HG03108 (cell line): Measurements from ENCODE around the gene SLBP.

Source experiments
- ATAC-seq: cut with Tn5 transposase; IDR thresholded peaks from one replicate; pipeline ENCODE4 v1.9.1; 2021; ENCODE audit warnings: moderate library complexity; ENCODE audit not compliant: unreplicated experiment

SLBP gene

DNA sequence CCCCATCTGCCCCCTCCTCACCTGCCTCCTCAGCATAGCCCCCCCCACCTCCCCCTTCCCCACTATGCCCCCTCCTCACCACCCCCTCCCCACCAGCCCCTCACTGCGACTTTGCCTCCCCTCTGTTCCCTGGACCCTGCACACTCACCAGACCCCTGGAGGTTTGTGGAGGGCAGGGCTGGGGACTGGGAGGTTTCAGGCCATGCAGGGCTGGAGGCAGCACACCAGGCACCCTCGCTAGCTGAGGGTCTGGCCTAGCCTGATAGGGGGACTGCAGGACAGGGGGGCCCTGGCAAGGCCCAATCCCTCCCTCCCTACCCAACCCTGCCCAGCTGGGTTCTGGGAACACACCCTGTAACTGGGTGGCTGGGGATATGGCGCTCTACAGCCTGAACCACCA is 37.3 kb upstream of the SLBP start:
- no peak for ATAC-seq

GRCh38 chr4:1748465-1748995 is 36.4 kb upstream of the SLBP start:
- ATAC-seq = no peak

DNA sequence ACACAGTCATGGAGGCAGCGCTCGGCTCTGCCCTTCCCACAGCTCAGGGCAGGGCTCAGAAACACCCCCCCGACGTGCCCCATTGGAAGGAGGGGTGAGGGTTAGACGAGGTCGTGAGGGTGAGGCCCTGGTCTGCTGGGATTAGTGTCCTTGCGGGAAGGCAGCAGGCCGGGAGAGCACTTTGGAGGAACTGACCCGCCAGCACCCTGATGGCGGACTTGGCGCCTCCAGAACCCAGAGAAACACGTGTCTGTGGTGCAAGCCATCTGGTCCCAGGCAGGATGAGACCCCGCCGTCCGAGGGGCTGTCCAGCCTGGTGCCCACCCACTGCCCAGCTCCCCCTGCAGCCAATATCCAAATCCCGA is 35.5 kb upstream of the SLBP start:
- ATAC-seq = no peak

- no peak for ATAC-seq
These were observed 34.9 kb upstream of the SLBP start for GRCh38 chr4:1746919-1747602.

DNA sequence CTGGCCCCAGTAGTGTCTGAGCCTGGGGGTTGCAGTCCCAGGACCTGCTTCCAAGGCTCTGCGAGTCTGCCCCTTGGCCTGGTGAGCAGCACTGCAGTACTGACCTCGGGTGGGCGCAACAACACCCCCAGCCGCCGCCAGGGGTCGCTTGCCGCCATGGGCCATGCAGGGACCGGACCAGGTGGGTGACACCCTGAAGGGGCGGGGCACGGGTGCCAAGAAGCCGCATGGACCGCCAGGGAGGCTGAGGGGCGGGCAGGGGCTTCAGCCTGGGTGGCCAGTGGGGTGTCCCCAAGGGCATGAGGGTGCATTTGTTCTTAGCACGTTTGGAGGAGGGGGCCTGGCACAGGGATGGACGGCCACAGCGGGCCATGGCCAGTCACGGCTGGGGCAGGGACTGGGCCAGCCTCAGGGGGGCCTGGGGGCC is 34.2 kb upstream of the SLBP start:
- no peak for ATAC-seq

DNA sequence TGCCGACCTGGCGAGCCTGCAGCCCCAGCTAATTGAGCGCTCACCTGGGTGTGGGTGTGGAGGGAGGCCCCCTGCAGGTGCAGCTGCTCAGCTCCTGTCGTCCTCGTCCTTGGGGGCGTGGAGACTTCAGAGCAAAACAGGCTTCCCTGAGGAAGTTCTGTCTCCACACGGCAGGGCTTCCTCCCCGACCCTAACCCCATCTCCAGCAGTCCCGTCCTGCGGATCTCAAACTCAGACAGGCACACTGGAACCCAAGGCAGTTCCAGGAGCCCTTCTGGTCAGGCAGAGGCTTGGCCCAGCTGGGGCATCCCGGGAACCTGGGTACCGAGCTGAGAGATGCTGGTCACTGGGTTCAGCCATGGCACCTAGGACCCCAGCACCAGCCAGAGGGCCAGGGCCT is 33.6 kb upstream of the SLBP start:
- ATAC-seq = no peak

DNA sequence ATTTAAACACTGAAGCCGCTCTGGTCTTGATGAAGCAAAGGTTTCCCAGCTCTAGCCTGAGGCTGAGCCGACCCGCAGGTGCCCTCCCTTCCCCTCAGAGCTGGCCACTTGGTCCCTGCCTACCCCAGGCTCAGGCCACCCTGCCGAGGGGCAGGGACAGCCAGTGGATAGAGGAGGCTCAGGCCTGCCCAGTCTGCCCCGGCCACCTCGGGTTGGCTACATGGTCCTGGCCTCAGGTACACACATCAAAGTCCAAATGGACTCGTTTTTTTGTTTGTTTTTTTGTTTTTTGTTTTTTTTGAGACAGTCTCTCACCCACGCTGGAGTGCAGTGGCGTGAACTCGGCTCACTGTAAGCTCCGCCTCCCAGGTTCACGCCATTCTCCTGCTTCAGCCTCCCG is 33.0 kb upstream of the SLBP start:
- no peak for ATAC-seq

DNA sequence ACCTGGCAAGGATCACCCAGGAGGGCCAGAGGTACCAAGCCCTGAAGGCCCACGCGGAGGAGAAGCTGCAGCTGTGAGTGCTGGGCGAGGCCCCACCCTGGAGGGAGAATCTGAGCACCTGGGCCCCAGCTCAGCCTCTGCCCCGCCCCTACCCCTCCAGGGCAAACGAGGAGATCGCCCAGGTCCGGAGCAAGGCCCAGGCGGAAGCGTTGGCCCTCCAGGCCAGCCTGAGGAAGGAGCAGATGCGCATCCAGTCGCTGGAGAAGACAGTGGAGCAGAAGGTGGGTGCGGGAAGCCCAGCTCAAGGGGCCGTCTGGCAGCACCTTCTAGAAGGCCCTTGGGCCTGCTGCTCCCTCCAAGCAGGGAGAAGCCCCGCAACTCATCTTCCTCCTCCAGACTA is 32.4 kb upstream of the SLBP start:
- ATAC-seq = no peak

GRCh38 chr4:1743975-1744374 is 31.9 kb upstream of the SLBP start:
- ATAC-seq = no peak

DNA sequence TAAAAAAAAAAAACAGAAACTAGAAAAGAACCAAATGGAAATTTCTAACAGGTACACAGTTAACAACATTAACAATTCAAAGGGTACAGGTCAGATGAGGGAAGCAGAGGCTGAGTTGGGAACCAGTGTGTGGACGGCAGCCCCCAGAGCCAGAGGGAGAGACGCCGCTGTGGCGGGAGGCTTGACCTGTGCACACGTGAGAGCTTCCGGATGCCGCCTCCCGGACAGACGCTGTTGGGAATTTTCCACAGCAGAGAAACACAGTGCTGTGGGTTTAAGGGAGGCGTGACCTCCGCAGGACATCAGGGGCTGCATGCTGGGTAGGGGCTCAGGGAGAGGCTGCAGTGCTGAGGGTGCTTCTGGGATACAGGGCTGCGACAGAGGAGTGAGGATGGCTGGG is 31.4 kb upstream of the SLBP start:
- no peak for ATAC-seq

GRCh38 chr4:1741208-1741607 is 29.1 kb upstream of the SLBP start:
- no peak for ATAC-seq

- no peak for ATAC-seq
These were observed 28.0 kb upstream of the SLBP start for GRCh38 chr4:1740021-1740545.

GRCh38 chr4:1739358-1739757 is 27.2 kb upstream of the SLBP start:
- no peak for ATAC-seq

- ATAC-seq = no peak
These were observed 26.3 kb upstream of the SLBP start for GRCh38 chr4:1738410-1738809.

- ATAC-seq = no peak
These were observed 25.5 kb upstream of the SLBP start for GRCh38 chr4:1737666-1738065.

DNA sequence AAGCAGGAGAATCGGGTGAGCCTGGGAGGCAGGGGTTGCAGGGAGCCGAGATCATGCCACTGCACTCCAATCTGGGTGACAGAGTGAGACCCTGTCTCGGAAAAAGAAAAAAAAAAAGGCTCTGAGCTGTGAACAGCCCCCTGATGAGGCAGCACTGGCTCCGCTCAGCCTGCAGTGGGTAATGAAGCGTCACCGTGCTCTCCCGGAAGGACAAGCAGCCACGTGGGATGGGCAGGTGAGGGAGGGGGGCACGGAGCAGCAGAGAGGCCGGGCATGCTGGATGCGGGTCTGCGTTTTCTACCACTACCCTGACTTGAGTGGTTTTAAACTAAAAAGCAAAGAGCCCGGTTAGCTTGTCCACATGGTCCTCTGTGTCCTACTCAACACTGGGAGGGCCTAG is 24.7 kb upstream of the SLBP start:
- ATAC-seq = no peak

GRCh38 chr4:1735215-1735614 is 23.1 kb upstream of the SLBP start:
- no peak for ATAC-seq

- ATAC-seq = no peak
These were observed 20.8 kb upstream of the SLBP start for GRCh38 chr4:1732911-1733310.

DNA sequence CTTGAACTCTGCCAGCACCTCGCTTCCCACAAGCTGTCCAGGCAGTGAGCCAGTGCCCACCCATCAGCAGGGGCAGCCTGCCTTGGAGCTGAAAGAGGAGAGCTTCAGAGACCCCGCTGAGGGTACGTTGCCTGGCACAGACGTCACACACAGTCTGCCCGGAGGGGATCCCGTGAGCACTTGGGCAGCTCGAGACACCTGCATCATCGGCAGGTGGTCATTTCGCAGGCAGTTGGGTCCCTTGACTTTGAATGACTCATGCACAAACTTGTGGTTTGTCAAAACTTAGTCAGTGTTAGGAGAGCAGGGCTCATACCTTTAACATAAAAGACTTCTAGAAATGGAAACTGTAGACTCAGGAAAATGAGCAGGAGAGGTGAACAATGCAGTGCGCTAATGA is 19.1 kb upstream of the SLBP start:
- ATAC-seq = no peak

- no peak for ATAC-seq
These were observed 18.5 kb upstream of the SLBP start for GRCh38 chr4:1730532-1731135.

GRCh38 chr4:1728061-1728980 is 16.2 kb upstream of the SLBP start:
- ATAC-seq = no peak
